Measurements from ENCODE around the gene MAN1C1. TPM values are rescaled to one million over a fixed set of nuclear protein-coding genes. Genes with fewer than 3 reads are reported as not detected.

MAN1C1 gene
- 9.4 and 11.0 TPM in 2 replicates for total RNA-seq

DNA sequence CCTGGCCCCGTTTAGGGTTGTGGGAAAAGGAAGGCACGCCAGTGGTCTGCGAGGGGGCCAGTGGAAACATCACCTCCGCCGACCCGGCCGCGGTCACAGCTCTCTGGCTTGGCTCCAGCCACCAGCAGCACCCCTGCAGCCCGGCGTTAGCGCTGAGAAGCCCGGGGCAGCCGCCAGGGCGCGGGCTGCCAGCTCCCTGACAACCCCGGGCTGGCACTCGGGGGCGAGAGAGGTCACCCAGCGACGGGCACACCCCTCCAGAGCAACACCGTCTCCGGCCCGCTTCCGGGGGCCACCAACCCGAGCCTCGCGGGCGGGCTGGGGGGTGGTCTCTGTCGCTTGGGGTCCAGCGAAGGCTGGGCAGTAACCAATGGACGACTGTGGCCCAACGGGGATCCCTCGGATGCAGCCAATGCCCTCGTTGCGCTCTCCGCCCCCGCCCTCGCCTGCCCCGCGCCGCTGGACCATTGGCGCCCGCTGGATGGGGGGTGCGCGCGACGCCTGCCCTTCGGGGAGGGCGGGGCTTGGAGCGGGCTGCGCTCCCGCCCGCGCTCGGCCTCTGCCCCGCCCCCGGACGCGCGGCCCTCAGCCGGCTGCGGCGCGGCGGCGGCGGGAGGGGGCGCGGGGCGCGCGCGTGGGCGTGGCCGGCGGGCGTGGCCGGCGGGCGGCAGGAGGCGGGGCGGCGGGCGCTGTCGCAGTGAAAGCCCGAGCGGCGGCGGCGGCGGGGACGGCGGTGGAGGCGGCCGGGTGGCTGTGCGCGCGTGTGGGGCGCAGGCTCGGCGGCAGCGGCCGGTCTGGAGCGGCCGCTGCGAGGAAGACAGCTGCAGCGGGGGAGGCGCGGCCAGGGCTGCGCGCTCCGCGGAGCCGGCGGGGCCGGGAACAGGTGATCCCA is at the start of gene MAN1C1:
Gene MAN1C1, plus strand, starts transcription at position 697 of the 892 bp plus-strand sequence. CDS start 1,007 bp downstream, outside the sequence.
- intact Hi-C loops (cut with micrococcal nuclease) = loop anchor here (2.0 kb wide), 1 partner anchor 370 kb away; the partner anchor contains the start of gene RSRP1

- intact Hi-C loops (cut with micrococcal nuclease) = no loop called here
Observed at GRCh38 chr1:25567710-25568089, 48.9 kb upstream of the MAN1C1 start.

GRCh38 chr1:25568090-25568833 is 48.3 kb upstream of the MAN1C1 start:
- intact Hi-C loops (cut with micrococcal nuclease) = no loop called here

- intact Hi-C loops (cut with micrococcal nuclease) = no loop called here
Observed at GRCh38 chr1:25568834-25569596, 47.6 kb upstream of the MAN1C1 start.

DNA sequence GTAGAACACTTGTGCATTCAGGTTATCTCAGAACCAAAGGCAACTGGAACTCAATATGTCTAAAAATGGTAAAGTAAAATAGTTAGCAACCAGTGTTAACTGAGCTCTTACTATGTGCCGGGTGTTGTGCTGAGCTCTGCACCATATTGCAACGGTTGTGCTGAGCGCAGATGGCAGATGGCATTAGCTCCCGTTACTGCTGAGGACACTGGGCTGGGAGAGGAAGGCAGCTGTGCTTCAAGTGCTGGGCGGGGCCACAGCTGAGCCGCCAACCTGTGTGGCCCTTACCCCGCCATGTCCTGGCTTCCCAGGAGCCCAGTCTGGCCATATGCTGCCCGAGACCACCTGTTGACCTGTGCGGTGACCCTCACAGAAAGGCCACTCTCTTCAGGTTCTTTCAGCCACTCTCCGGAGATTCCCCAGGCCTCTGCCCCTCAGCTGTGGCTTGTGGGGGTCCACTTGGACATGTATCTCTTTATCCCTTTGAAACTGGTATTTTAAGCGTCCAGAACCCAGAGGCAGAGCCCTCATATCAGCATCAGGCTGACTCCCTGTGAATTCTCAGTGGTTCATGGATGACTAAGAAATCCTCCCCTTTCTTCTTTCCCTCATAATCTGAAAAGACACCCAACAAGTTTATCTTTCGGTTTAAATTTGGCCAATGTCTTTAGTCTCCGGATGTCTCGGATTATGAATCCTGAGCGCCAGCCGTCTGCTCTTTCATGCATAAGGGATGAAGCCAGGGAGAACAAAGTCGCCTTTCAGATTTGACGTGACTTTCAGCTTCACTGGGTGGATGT is 46.8 kb upstream of the MAN1C1 start:
- intact Hi-C loops (cut with micrococcal nuclease) = no loop called here

DNA sequence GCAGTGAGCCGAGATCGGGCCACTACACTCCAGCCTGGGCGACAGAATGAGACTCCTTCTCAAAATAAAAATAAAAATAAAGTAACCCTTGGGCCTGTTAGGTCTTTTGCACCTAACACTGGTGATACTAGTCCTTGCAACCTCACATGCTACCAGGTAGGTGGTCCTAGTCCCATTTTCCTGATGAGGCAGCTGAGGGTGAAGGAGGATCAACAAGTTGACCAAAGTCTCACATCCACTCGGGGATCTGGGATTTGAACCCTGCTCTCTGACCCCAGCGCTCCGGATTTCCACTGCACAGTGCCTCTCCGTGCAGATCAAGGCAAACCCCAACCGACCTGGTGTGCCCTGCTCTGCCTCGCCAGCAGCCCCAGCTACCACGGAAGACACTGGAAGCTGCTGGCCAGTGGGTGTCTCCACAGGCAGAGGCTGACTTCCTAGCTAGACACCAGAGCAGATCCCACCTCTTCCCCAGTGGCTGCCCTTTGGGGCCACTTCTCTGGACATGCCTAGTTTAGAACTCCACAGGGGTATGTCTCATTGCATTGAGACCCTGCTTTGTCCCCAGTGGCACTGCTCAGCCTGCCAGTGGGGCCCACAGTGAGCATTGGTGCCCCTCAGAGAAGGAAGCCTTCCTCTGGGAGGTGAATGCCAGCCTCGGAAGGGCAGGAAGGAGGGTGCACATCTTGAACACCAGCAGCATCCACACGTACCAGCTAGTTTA is 45.6 kb upstream of the MAN1C1 start:
- intact Hi-C loops (cut with micrococcal nuclease) = no loop called here

GRCh38 chr1:25571522-25571970 is 45.0 kb upstream of the MAN1C1 start:
- intact Hi-C loops (cut with micrococcal nuclease) = no loop called here

DNA sequence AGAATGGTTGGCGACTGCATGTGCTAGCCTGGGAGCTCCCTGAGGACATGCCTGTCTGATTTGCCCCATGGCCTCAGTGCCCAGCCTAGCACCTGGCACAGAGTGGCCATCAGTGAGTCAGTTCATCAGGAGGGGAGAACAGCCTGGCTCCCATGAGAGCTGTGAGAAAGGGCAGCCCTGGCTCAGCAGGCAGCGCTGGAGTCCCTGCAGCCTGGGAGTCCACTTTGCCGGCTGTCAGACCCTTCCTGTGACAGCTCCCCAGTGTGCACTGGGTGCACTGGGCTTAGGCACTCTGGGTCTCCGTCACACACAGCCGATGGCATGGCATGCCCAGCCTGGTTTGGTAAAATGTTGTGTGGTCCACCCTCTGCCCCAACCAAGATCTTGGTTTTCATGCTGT is 44.5 kb upstream of the MAN1C1 start:
- intact Hi-C loops (cut with micrococcal nuclease) = no loop called here

DNA sequence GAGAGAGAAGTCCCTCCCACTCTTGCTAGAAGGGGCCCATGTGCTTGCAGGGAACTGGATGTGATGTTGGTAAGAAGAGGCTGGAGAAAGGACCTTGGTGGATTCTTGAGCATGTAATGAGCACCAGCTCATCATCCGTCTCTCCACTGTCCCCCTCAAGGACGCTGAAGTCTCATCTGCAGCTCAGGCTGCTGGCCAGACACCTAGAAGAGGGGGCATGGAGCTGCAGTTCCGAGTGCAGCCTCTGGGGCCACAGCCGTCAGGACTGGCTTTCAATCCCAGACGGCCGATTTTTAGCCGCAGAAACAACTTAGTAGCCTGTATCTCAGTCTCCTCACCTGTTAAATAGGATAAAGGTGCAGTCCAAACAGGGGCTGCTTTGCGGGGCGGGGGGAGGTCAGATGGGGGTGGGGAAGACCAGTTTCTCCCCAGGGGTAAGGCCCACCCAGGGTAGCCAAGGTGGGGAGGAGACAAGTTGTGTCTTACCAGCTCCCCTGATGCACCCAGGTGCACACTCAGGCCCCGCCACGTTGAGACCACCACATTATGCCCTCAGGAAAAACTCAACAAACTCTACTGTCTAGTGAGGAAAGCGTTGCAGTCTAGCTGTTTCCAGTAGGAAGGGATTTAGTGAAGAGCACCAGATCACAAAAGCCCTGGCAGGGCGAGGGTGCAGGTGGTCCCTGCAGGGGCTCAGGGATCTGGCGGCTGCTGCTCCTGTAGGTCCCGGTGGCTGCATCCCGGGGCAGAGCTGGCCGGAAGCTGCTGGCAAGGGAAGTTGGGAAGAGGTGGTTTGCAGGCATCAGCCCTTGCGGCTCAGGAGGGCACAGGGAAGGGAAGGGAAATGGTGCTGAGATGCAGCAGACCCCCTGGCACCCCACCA is 43.6 kb upstream of the MAN1C1 start:
- intact Hi-C loops (cut with micrococcal nuclease) = no loop called here

- intact Hi-C loops (cut with micrococcal nuclease) = no loop called here
Observed at GRCh38 chr1:25573591-25573930, 43.0 kb upstream of the MAN1C1 start.

- intact Hi-C loops (cut with micrococcal nuclease) = no loop called here
Observed at GRCh38 chr1:25573961-25574360, 42.6 kb upstream of the MAN1C1 start.

- intact Hi-C loops (cut with micrococcal nuclease) = no loop called here
Observed at GRCh38 chr1:25575191-25575590, 41.4 kb upstream of the MAN1C1 start.

GRCh38 chr1:25576459-25577133 is 40.0 kb upstream of the MAN1C1 start:
- intact Hi-C loops (cut with micrococcal nuclease) = no loop called here

GRCh38 chr1:25577134-25577920 is 39.3 kb upstream of the MAN1C1 start:
- intact Hi-C loops (cut with micrococcal nuclease) = no loop called here

DNA sequence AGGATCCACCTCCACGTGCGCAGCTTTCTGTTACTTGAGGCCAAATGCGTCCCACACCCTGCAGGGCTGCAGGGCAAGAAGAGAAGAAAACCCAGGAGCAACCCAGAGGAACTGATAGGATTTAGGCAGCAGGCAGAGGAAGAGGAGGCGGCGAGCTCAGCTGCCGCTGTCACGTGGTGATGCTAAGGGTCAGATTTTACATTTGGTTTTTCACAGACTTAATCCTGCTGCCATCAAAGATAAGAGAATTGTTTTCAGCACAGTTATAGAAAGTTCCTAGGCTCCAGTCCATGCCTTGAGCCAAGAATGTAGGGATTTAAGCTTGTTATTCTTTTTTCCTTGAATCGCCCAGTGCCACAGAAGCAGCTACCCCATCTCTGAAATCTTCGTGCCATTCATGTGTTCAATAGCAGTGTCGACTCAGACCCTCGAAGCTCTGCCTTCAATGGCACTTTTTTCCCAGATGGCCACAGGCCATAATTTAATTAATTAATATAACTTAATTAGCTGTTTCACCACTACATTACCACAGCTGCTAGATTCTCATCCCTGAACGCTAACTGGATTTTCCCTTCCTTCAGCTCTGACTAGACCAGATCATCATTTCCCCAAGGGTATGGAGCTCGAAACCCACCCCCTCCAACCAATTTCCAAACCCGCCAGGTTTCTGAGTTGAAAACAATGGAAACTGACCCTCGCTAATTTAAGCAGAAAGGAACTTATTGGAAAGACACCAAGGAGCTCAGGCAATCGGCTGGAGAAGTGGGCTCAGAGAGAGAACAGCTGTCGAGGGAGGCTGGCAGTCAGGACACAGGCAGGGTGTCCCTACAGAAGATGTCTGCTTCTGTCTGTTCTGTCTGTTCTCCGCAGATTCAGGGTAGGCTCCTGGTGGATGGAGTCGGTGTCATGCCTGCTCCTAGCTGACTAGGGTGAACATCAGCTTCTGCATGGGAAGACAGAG is 37.0 kb upstream of the MAN1C1 start:
- intact Hi-C loops (cut with micrococcal nuclease) = no loop called here

- intact Hi-C loops (cut with micrococcal nuclease) = no loop called here
Observed at GRCh38 chr1:25580927-25581326, 35.7 kb upstream of the MAN1C1 start.

GRCh38 chr1:25581764-25582163 is 34.8 kb upstream of the MAN1C1 start:
- intact Hi-C loops (cut with micrococcal nuclease) = no loop called here

Measured in T-helper 1 cell treated with Interleukin-12 subunit alpha and Interleukin-12 subunit beta and Interleukin-4 antibody, amounts not matched to agents 30 ng/mL and 1 ng/mL, for 36 hours (primary cell).